ENCODE results near the gene OR6Q1.

GRCh38 chr11:58030653-58031052, at the start of gene OR6Q1:
- TF ChIP-seq CTCF (IDR thresholded peaks at IDR 0.05; ENCODE audit: low read depth, low read length, poor library complexity, severe bottlenecking) (no peak), EZH2phosphoT487 (IDR thresholded peaks at IDR 0.05; ENCODE audit: borderline replicate concordance, low read length) (no peak)

Measured in DOHH2 (cell line).